ENCODE results near the gene BABAM2.
"Not testable (repeated sequence)": the region's sequence is repeated elsewhere in the genome, so short reads cannot be mapped to it uniquely, and the experiment has no call there.

- TF ChIP-seq POLR2AphosphoS5 (IDR thresholded peaks at IDR 0.05; ENCODE audit: low read depth); CTCF (conservative IDR thresholded peaks at IDR 0.05; ENCODE audit: low read depth in 2 of 2); EZH2 (IDR thresholded peaks at IDR 0.05; ENCODE audit: low read depth, unreplicated experiment); REST (IDR thresholded peaks at IDR 0.05; ENCODE audit: unreplicated experiment); CREB1 (CRISPR knock-in tag; IDR thresholded peaks at IDR 0.05; ENCODE audit: low read depth); EZH2phosphoT487 (IDR thresholded peaks at IDR 0.05; ENCODE audit: unreplicated experiment); ZNF331 (CRISPR knock-in tag; IDR thresholded peaks at IDR 0.05; ENCODE audit: low read depth); NANOG (IDR thresholded peaks at IDR 0.05; ENCODE audit: borderline replicate concordance); ZNF462 (CRISPR knock-in tag; IDR thresholded peaks at IDR 0.05); ETS1 (IDR thresholded peaks at IDR 0.05); JUNB (IDR thresholded peaks at IDR 0.05; ENCODE audit: unreplicated experiment); STAT1 (IDR thresholded peaks at IDR 0.05; ENCODE audit: unreplicated experiment); ZNF114 (CRISPR knock-in tag; IDR thresholded peaks at IDR 0.05): not testable (repeated sequence)
Observed at GRCh38 chr2:28331797-28332196, 441.3 kb downstream of the BABAM2 start.
